NCI-H2227 treated with DMSO at 0.1 percent for 48 hours (cell line): ENCODE results near the gene FBXO39.
"Not testable (repeated sequence)": the region's sequence is repeated elsewhere in the genome, so short reads cannot be mapped to it uniquely, and the experiment has no call there.

Experiments
- DNase-seq: peaks from one replicate; lab custom pipeline; 2025; lab: John Stamatoyannopoulos, UW

Gene FBXO39

DNA sequence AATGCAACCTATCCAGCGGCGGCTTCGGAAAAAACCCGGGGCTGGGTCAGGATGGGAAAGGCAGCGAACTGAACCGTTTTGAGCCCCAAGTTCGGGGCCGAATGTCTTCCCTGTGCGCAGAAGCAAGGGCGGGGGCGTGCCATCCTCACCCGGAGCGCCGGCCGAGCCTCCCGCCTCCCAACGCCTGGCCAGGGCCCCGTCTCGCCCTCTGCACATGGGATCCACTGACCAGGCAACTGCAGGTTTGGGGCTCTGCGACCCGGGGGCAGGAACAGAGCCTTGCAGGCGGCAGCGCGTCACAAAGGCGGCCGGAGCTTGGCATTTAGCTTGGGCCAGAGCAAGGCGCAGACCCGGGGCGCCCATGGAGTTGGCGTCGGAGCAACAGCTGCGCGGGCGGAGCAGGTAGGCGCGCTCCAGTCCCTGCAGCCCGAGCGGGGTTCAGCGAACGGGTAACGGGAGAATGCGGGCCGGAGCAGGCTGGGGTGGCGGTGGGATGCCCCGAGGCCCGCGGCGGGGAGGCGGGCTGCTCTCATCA lies at the start of gene FBXO39:
TSS of gene FBXO39 (plus strand) at position 345 of the 535 bp plus-strand sequence. CDS start 3,654 bp downstream, outside the sequence.
- no peak for DNase-seq

DNA sequence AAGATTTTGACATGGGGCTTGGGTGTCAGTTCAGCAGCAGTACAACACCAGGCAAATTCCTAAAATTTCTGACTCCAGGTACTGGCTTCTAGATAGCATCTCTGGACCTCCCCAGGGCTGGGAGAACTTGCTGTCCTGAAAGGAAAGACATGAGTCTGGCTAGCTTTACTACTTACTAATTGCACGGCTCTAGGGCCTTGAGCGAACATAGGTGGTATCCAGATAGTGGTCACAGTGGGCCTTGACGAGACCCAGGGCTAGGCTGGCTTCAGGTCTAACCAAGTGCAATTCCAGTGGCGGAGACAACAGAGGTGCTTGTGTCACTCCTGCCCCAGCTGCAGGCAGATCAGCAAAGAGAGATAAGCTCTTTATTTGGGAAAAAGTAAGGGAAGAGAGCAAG lies 46.5 kb upstream of the FBXO39 start:
- no peak for DNase-seq

DNA sequence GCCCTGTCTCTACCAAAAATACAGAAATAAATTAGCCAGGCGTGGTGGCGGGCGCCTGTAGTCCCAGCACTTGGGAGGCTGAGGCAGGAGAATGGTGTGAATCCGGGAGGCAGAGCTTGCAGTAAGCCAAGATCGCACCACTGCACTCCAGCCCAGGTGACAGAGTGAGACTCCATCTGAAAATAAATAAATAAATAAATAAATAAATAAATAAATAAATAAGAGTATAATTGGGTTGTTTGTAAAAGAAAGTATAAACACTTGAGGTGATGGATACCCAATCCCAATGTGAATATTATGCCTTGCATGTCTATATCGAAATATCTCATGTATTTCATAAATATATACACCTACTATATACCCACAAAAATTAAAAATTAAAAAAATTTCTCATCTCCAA lies 29.4 kb upstream of the FBXO39 start:
- not testable (repeated sequence) for DNase-seq

DNA sequence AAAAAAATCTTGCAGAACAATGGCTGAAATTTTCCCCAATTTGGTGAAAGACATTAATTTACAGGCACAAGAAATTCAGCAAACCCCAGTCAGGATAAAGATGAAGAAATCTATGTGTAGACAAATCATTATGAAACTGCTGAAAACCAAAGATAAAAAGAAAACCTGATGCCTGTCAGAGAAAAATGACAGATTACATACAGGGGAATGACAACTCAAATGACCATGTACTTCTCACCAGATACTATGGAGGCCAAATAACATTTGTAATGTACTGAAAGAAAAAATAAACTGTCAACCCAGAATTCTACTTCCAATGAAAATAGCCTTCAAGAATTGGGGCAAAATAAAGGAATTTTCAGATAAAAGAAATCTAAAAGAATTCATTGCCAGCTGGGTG lies 27.4 kb upstream of the FBXO39 start:
- DNase-seq, result no peak

DNA sequence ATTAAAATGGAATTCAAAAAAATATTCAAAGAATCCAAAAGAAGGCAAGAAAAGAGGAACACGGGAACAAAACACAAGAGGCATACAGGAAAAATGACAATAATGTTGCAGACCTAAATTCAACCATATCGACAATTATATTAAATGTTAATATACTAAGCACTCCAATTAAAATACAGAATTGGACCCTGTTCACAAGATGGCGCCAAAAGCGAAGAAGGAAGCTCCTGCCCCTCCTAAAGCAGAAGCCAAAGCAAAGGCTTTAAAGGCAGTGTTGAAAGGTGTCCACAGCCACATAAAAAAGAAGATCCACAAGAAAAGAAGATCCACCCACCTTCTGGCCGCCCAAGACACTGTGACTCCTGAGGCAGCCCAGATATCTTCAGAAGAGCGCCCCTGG lies 26.5 kb upstream of the FBXO39 start:
- no peak for DNase-seq

DNA sequence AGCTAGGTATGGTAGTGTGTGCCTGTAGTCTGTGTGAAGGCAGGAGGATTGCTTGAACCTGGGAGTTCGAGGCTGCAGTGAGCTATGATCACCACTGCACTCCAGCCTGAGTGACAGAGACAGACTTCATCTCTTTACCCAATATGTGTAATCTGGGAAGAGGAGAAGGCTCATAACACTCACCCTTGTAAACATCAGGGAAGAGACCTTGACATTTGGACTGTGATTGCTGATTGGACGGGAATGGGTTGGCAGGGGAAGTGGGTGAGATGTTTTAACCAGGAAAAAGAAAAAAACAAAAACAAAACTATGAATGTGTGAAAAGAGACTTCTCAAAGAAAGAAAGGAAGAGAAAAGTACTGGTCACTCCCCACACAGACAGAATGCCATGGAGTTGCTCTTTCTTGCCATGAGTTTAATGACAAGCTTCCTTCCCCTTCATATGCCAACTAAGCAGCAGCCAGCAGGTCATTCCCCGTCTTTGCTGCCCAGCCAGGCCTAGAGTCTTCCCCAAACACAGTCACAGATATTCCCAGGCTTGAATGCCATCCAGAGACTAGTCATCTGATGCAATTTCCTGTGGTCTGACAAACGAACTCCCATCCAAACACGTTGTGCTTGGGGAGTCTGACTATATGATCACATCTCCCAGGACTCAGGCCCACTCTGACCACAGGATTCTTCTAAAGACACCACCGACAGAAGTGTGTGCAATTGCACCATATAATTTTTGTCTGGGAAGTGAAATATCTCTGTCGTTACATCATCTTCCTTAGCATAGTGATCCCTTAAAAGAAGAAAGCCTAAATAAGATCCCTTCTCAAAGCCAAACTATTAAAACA lies 23.7 kb upstream of the FBXO39 start:
- no peak for DNase-seq

DNA sequence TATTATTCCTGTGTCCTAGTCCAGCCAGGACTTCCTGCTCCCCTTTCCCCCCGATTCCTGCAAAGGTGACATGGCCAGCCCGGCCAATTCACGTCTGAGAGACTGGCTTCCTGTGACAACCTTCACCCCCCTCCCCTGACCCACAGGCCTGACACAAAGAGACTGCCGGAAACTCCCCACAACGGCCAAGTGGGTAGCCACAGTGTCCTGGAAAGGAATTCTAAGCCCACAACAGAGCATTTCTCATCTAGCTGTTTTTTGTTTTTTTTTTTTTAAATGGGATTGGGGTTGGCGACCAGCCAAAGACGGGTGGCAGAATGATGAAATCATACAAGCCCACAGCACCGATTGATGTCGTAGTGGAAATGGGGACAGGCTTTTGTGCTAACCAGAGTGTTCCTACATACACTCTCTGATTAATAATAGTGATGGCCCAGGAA lies 23.0 kb upstream of the FBXO39 start:
- no peak for DNase-seq

DNA sequence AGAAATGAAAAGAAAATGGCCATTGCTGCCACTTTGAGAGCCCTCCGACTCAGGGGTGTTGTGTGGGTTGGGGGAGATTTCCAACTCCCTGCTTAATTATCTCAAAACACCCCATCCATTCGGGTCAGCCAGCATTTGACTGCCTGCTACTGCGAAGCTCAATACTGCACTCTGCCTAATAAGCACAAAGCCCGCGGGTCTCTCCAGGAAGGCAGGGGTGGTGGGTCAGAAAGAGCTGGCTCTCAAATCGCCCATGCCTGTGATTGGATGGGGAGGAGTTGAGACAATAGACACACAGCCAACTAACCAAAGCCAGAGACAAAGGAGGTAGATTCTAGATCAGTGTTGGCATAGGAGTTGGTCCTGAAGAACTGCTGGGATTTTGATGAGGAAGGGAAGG lies 22.5 kb upstream of the FBXO39 start:
- no peak for DNase-seq

DNA sequence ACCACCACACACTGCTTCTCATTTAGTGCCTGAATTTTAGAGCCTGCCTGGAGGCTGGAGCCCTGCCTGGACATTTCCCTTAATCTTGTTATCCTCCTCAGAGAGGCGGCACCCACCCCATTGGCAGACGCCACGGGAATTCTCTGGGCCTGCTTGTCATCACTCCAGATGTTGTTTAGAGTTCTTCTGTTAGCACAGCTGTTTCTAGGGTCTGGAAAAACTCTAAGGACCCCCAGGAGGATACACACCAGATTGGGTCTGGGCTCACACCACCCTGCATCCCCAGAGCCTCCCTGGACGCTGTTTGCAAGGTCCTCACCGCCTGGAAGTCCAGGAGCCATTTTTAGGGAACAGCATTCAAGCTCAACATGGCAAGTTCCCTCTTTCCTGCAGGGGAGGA lies 20.7 kb upstream of the FBXO39 start:
- no peak for DNase-seq

DNA sequence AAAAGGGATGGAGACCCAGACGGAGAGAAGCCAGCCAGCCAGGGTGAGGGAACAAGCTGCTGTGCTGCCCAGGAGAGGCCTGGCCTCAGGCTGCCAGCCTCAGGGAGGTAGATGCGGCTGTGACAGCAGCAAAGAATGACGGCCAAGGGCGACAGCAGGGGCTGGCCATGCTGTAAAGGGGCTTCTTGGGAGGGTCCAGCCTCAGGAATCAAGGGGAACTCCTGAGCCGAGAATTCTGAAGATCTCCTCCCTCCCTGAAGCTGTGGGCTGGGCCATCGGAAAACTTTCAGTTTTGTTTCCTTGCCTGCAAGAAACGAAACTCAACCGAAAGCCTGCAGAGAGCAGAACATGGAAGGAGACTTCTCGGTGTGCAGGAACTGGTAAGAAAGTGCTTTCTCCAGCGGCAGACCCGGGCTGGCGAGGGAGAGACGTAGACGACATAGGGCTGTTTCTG lies 20.3 kb upstream of the FBXO39 start, which contains the start of gene XAF1:
TSS of gene XAF1 (plus strand) at position 316 of the 454 bp plus-strand sequence. CDS start at position 349, 33 bp downstream.
- no peak for DNase-seq

DNA sequence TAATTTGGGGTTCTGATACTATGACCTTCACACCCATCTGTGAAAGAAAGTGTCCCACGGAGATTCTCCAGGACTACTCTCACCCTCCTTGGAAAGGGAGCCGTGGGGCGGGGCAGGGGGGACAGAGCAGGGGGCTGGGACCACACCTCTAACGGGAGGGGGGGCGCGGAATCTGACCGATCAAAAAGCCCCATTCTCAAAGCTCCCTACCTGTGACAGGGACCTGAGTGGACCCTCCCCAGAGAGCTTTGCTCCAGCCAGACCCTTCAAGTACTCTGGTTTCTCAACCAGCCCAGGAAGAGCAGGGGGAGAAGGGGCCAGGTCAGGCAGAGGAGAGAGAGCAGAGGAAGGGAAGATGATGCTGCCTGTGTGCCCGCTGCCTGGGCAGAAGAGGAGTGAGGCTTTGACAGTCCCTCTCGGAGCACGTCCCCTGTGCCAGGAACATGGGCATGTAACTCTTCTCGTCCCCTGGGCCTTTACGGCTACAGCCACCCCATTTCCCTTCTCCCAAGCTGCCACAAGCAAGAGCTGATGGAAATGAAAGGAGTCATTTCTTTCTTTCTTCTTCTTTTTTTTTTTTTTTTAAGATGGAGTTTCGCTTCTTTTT lies 19.5 kb upstream of the FBXO39 start:
- DNase-seq, result no peak

DNA sequence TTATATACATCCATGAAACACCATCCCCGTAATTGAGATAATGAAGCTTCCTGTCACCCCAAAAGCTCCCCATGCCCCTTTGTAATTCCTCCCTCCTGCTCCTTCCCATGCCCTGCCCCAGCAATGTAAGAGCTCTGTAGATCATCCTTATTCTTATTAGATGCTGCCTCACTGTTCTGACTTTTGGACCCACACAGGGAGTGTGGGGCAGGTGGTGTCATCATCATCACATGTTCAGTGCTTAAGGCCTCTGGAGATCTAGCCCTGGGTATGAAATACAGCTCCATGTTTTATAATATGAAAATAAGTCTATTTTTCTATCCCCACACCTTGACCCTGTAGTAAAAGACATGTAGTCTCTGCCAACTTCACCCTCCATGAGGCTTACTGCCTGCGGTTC lies 18.3 kb upstream of the FBXO39 start:
- DNase-seq, result no peak

DNA sequence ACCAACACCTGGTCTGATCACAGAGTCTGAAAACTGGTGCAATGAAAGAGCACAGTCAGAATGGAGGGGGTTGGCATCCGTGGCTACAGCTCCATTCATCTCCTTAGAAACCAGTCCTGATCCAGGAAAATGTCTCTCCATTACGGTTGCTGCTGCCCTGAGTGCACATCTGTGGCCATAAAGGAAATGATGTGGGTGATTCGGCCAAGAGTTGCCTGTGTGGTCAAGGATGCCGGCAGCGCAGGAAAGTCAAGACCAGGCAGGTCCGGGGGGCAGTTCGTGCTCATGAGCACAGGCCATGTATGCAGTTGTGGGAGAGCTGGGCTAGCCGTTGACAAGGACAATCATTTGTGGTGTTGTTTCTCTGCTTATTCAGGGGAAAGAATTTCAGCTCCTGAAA lies 14.2 kb upstream of the FBXO39 start:
- no peak for DNase-seq

DNA sequence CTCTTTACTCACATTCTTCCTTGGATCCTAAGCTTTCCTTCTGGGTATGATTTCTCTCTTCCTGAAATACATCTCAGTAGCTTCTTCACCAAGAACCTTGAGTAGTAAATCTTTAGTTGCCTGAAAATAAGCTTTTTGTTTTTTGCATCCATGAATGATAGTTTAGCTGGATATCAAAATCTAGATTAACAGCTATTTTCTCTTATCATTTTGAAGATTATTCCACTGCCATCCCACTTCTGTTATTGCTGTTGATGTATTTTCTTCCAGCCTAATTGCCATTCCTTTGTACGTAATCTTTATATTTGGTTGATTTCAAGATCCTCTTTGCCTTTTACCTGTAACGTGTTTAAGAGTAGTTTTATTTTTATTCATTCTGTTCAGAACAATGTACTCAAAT lies 7.6 kb upstream of the FBXO39 start:
- no peak for DNase-seq

DNA sequence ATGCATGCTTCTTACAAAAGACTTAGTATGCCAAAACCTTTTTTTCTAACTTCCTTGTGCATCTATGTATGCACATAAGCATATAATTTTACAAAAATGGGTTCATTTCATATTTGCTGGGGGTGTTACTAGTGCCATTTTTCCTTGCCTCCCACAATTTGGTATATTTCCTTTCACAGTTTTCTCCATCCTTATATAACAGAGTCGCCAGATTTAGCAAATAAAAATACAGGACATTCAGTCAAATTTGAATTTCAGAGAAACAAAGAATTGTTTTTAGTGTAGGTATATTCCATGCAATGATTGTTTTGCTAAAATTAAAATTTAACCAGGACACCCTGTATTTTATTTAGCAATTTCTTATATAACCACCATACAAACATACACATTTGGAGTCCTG lies 4.0 kb upstream of the FBXO39 start:
- no peak for DNase-seq

DNA sequence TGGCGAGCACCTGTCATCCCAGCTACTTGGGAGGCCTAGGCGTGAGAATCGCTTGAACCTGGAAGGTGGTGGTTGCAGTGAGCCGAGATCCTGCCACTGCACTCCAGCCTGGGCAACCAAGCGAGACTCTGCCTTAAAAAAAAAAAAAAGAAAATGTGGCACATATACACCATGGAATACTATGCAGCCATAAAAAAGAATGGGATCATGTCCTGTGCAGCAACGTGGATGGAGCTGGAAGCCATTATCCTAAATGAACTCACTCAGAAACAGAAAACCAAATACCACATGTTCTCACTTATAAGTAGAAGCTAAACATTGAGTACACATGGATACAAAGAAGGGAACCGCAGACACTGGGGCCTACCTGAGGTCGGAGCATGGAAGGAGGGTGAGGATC lies 1.1 kb upstream of the FBXO39 start:
- not testable (repeated sequence) for DNase-seq

DNA sequence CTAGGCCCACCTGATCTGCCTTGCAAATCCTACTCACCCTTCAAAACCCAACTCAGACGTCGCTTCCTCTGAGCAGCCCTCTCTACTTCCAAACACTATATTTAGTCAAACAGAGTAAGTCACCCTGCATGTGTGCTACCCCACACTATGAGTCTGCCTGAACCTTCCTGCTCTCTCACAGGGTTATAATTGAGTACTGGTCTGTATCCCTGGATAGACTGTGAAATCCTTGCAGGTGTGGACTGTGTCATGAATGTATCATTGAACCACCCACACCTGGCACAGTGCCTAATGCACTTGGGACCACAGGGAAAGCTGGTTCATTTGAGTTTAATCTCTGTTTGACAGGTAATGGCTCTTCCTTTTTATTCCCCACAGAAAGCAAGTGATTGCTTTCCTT lies 3.4 kb downstream of the FBXO39 start:
- no peak for DNase-seq

DNA sequence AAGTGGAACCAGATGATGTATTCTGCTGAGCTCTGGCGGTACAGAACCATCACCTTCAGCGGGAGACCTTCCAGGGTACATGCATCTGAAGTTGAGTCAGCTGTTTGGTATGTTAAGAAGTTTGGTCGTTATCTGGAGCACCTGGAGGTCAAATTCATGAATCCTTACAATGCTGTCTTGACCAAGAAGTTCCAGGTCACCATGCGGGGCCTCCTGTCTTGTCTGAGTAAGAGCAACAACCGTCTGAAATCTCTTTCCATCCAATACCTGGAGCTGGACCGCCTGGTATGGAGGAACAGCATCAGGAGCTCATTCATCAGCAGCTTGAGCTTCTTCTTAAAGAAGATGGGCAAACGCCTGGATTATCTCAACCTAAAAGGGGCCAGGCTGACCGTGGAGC lies 4.0 kb downstream of the FBXO39 start:
- no peak for DNase-seq

DNA sequence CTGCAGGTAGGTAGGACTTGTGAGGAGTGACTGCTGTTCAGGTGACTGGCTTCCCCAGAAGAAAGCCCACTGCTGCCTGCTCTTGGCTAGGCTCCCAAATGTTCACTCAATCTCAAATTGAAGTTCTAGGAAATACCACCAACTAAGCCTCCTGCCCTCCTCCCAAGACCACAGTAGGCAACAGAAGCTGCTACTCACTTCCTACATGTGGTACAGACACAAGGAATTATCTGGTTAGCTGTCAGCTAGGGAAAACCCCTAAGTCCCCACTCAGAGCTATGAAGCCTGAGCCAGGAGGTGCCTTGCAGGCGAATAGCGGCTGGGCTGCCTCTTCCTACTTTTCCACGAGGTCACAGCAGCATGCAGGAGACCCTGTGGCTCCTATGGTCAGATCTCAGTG lies 4.9 kb downstream of the FBXO39 start:
- DNase-seq, result no peak

DNA sequence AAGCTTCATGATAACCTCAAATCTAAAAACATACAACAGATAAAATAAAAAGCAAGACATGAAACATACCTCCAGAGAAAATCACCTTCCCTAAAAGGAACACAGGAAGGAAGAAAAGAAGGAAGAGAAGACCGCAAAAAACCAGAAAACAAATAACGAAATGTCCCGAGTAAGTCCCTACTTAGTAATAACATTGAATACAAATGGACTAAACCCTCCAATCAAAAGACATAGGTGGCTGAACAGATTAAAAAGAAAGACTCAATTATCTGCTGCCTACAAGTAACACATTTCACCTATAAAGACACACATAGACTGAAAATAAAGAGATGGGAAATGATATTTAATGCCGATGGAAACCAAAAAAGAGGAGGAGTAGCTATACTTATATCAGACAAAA lies 6.2 kb downstream of the FBXO39 start:
- DNase-seq, result no peak

DNA sequence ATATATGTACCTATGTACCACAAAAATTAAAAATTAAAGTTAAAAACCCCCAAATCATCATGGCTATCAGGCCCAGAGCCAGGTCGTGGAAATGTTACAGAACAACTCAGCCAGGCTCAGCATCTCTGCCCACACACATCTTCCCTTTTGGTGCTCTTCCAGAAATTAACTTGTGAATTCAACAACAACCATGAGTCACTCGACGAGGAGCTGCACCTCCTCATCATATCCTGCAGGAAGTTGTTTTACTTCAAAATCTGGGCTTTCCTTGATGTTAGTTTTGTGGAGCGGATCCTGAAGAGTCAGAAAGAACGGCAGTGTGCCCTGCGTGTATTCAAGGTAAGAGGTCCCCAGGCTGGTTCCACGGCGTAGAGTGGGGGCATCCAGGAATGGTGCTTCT lies 10.6 kb downstream of the FBXO39 start:
- no peak for DNase-seq

DNA sequence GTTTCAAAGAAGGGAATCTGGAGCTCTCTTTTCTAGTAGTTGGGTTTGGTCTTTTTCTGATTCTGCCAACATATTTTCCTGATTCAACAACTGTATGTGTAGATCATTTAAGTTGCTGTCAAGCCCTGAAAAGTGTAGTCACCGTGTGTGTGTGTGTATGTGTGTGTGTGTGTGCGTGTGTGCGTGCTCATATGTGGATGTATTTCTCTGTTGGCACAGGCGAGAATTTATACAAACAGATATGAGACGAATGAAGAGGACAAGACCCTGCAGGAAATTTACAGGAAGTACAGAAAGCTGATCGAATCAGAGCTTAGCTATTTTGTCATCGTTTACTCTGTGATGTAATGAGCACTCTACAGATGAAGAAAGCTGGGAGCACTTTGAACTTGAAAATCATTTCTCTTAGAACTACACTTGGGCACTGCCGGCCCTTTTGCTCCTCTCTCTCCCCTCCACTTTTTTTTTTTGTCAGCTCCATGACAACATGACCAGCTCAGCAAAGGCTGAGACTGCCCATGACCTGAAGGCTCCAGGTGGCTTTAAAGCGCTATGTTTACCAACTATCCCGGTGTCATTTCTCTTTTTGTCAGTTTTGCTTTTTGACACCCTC lies 11.2 kb downstream of the FBXO39 start:
- no peak for DNase-seq

DNA sequence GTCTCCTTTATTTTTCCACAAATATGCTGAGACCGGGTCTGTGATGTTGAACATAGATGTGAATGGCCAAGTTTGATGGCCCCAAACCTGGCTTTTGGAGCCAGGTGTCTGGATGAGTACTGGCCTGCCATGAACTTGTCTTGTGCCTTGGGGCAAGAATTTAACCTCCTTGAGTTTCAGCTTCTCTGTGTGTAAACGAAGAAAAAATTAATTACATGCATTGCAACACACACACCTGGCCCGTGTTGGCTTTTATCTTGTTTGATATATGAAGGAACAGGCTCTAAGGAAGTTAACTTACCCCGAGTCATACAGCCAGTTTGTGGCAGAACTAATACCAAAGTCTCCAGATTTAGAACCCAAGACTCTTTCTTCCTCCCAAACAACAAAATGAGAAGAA lies 13.1 kb downstream of the FBXO39 start:
- no peak for DNase-seq
